K562 (cell line): ENCODE measurements around the gene MFSD11. TPM values are rescaled to one million over a fixed set of nuclear protein-coding genes. Genes with fewer than 3 reads are reported as not detected.

Experiments used
- ATAC-seq: fragments of 200-7000 bp; cut with Tn5 transposase; 3 replicates; pipeline ENCODE4 v1.9.1; 2020; ENCODE audit warnings: moderate library complexity
- BruUV-seq: library from RNA; stranded (reverse); fragments of 400-500 nt; replicated peaks from 2 replicates; lab custom pipeline; 2021; lab: Mats Ljungman, UMichigan
- CTCF ChIA-PET: fragments of 300-600 bp; formaldehyde crosslinking; extraction: SDS; loops from one replicate; lab custom pipeline; 2021; ENCODE audit warnings: low intra/inter-chr PET ratio; lab: Yijun Ruan, JAX
- POLR2A ChIA-PET: fragments of 300-600, 350-650 bp; sonication (Branson Sonifier 250); formaldehyde crosslinking; extraction: SDS; loops from one replicate; lab custom pipeline; 2021; ENCODE audit warnings: antibody characterized with exemption, inconsistent platforms; lab: Yijun Ruan, JAX
- DNase-seq, 4 experiments: peaks; one replicate each; pipeline versions ENCODE4 v3.0.0 to v3.0.0-alpha.2; 2011 to 2018; ENCODE audit warnings: low spot score in 3 of 4, mixed read lengths in 3 of 4; ENCODE audit errors: extremely low read depth in 1 of 4
- FAIRE-seq: peaks from 2 replicates; lab custom pipeline; 2011; peaks lifted over from hg19 to GRCh38; lab: Jason Lieb, UNC
- H2AFZ ChIP-seq: 2 replicates; pipeline ENCODE4 v1.6.0; 2011; ENCODE audit warnings: low read depth, low read length, control low read depth, inconsistent platforms
- H3K27ac ChIP-seq: fragments of 200-600 bp; 3 replicates; pipeline ENCODE4 v1.8.0; 2011; ENCODE audit warnings: low read depth, mild to moderate bottlenecking, control low read depth, inconsistent platforms, low read length, moderate library complexity, mixed read lengths; ENCODE audit errors: extremely low read depth
- H3K27me3 ChIP-seq, 2 experiments: fragments of 300-600 bp in 1 of 2; 2 replicates in 1 of 2; 3 replicates in 1 of 2; pipeline versions ENCODE4 v1.6.0 to v1.8.0; 2011; ENCODE audit warnings: inconsistent platforms in 2 of 2, low read length in 2 of 2, mild to moderate bottlenecking in 1 of 2, mixed read lengths in 1 of 2, moderate library complexity in 1 of 2; ENCODE audit not compliant: control insufficient read depth in 2 of 2, insufficient read depth in 2 of 2
- H3K36me3 ChIP-seq: fragments of 300-600 bp; 3 replicates; pipeline ENCODE4 v1.8.0; 2011; ENCODE audit warnings: mild to moderate bottlenecking, low read length, inconsistent platforms; ENCODE audit not compliant: control insufficient read depth, insufficient read depth
- H3K4me1 ChIP-seq, 2 experiments: fragments of 200-600 bp in 1 of 2; replicated peaks in 1 of 2; 2 replicates in 1 of 2; 3 replicates in 1 of 2; pipeline versions ENCODE4 v1.5.1 to v1.8.0; 2011; ENCODE audit warnings: inconsistent platforms in 2 of 2, low read length in 2 of 2, mild to moderate bottlenecking in 1 of 2, mixed read lengths in 1 of 2, moderate library complexity in 1 of 2; ENCODE audit not compliant: control insufficient read depth in 2 of 2, insufficient read depth in 2 of 2
- H3K4me2 ChIP-seq: 2 replicates; pipeline ENCODE4 v1.6.1; 2011; ENCODE audit warnings: low read length, control low read depth, inconsistent platforms, mixed read lengths; ENCODE audit not compliant: insufficient read depth
- H3K4me3 ChIP-seq: fragments of 200-600 bp; sonication (generic), shearing (Covaris generic); 2 replicates; pipeline ENCODE4 v1.5.1; 2016; ENCODE audit warnings: control low read depth, inconsistent platforms
- H3K79me2 ChIP-seq: fragments of 200-600 bp; 3 replicates; pipeline ENCODE4 v1.8.0; 2011; ENCODE audit warnings: low read length, inconsistent platforms; ENCODE audit not compliant: control insufficient read depth, insufficient read depth
- H3K9ac ChIP-seq, 2 experiments: 2 replicates each; pipeline versions ENCODE4 v1.6.0 to v1.6.1; 2011; ENCODE audit warnings: low read depth in 2 of 2, low read length in 2 of 2, control low read depth in 1 of 2, inconsistent platforms in 1 of 2, mild to moderate bottlenecking in 1 of 2, mixed read lengths in 1 of 2; ENCODE audit not compliant: insufficient read depth in 1 of 2
- H3K9me1 ChIP-seq: one replicate; pipeline ENCODE4 v1.6.0; 2011; ENCODE audit warnings: inconsistent platforms, mild to moderate bottlenecking, low read length, moderate library complexity; ENCODE audit not compliant: control insufficient read depth, insufficient read depth
- H3K9me3 ChIP-seq: replicated peaks from 2 replicates; pipeline ENCODE4 v1.5.1; 2011; ENCODE audit warnings: low read depth, low read length, inconsistent platforms; ENCODE audit not compliant: control insufficient read depth, insufficient read depth
- H4K20me1 ChIP-seq: replicated peaks from 2 replicates; pipeline ENCODE4 v1.6.1; 2011; ENCODE audit warnings: low read length, inconsistent platforms, mixed read lengths; ENCODE audit not compliant: control insufficient read depth, insufficient read depth
- DIDO1 ChIP-seq: fragments of 450-650 bp; IDR thresholded peaks from 2 replicates; pipeline ENCODE4 v1.6.1; 2016; ENCODE audit warnings: low read depth, missing biosample characterization, missing genetic modification characterization
- HIVEP1 ChIP-seq: fragments of 250-450 bp; sonication (Bioruptor Pico); IDR thresholded peaks from 2 replicates; pipeline ENCODE4 v1.4.0; 2020; ENCODE audit warnings: mild to moderate bottlenecking
- KDM5B ChIP-seq: fragments of 200-600 bp; sonication (generic); IDR thresholded peaks from 2 replicates; pipeline ENCODE4 v1.6.1; 2012; ENCODE audit warnings: low read depth, mild to moderate bottlenecking, moderate library complexity, low read length, control low read depth, inconsistent platforms; ENCODE audit not compliant: insufficient replicate concordance
- WGBS: fragments of 100-300 bp; shearing (Covaris generic); methylation state at CpG from one replicate; pipeline ENCODE4 v1.1.6; 2016; ENCODE audit warnings: low coverage, mixed read lengths; ENCODE audit not compliant: insufficient coverage; ENCODE audit errors: missing lambda C conversion rate; 5-methylcytosine and 5-hydroxymethylcytosine counted together
- in situ Hi-C: fragments of 300-500 bp; cut with MboI; formaldehyde crosslinking; loops from 4 replicates; pipeline ENCODE4 v1.15.0; 2018; ENCODE audit warnings: inconsistent platforms, mixed read lengths
- intact Hi-C: fragments of 100-400 bp; cut with micrococcal nuclease; formaldehyde crosslinking; loops from 2 replicates; pipeline ENCODE4 v1.14.2; 2022
- polyA plus RNA-seq, 8 experiments: library from polyadenylated mRNA; depleted of rRNA in 4 of 8; stranded (reverse) in 5 of 8; unstranded in 3 of 8; fragments of >200 nt; fragmentation: Nextera tagmentation in 2 of 8; fragmentation: Illumina TruSeq in 1 of 8; extraction: Ambion mirVana in 2 of 8; extraction: Trizol in 1 of 8; gene quantifications; 2 replicates each; pipeline versions ENCODE4 v1.2.1 to v1.2.3, GENCODE V29; 2011 to 2014; ENCODE audit warnings: inconsistent platforms in 1 of 8, missing spikeins in 1 of 8
- total RNA-seq, 7 experiments: library from RNA; depleted of rRNA in 6 of 7; stranded (reverse); fragments of >200 nt in 6 of 7; fragmentation: Illumina TruSeq in 2 of 7; extraction: Trizol in 2 of 7; gene quantifications; 2 replicates each; pipeline versions ENCODE4 v1.2.1 to v1.2.3, GENCODE V29; 2011 to 2021; ENCODE audit warnings: low replicate concordance in 1 of 7
- TF ChIP-seq, protein P1 (sequence below): fragments of 450-650 bp; formaldehyde crosslinking; IDR thresholded peaks from 2 replicates; pipeline ENCODE4 v1.4.0; 2020; ENCODE audit warnings: mild to moderate bottlenecking, mixed read lengths

MFSD11 gene
- total and polyA plus RNA-seq, 9 of the 15 experiments (the other 6 are each of a cell fraction or from before 2014, with no cell fraction given), result 14.4 to 24.5 (median 19.9) TPM

GRCh38 chr17:76721463-76721862 lies 16.5 kb upstream of the MFSD11 start (continued):
- TF ChIP-seq, protein P1, sequence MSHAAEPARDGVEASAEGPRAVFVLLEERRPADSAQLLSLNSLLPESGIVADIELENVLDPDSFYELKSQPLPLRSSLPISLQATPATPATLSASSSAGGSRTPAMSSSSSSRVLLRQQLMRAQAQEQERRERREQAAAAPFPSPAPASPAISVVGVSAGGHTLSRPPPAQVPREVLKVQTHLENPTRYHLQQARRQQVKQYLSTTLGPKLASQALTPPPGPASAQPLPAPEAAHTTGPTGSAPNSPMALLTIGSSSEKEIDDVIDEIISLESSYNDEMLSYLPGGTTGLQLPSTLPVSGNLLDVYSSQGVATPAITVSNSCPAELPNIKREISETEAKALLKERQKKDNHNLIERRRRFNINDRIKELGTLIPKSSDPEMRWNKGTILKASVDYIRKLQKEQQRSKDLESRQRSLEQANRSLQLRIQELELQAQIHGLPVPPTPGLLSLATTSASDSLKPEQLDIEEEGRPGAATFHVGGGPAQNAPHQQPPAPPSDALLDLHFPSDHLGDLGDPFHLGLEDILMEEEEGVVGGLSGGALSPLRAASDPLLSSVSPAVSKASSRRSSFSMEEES, result no peak

GRCh38 chr17:76722279-76722678 lies 15.6 kb upstream of the MFSD11 start:
- Histone ChIP-seq H3K9ac (no peak overlapping the region), H3K79me2 (peaks cover 53% of the 10 kb centered on the region), H3K4me1 (peaks cover 11 to 34% of the 10 kb centered on the region in 2 experiments; a peak in 4 of 5 replicates), H3K27me3 (no peaks in the 10 kb centered on the region), H3K9me3 (no peaks in the 10 kb centered on the region; the same call in 1 of the 2 replicates), H3K36me3 (peaks cover 74% of the 10 kb centered on the region), H3K4me2 (no peak overlapping the region), H3K27ac (no peak overlapping the region), H2AFZ (no peak overlapping the region), H3K9me1 (no peaks in the 10 kb centered on the region), H4K20me1 (peaks cover 7% of the 10 kb centered on the region; the same call in 1 of the 2 replicates), H3K4me3 (no peak overlapping the region)
- no peak for TF ChIP-seq DIDO1 (tag)
- peak; percentile 27 for TF ChIP-seq KDM5B
- no peak for TF ChIP-seq HIVEP1 (CRISPR knock-in tag)
- 98% methylated on average over 8 of the region's 8 CpGs for WGBS
- ChIA-PET POLR2A (interaction anchor here (0.9 to 1.3 kb wide), 2 partner anchors 10 to 177 kb away, joined by 3 to 4 read pairs; no protein-coding TSS in a partner anchor), CTCF (no interaction called here)
- ATAC-seq, result no peak
- intact Hi-C loops, result no loop called here
- BruUV-seq, result no TSS peak
- no peak for DNase-seq
- no peak for FAIRE-seq
- in situ Hi-C loops, result no loop called here
